Measurements from ENCODE around the gene SNX30.
"Not testable (repeated sequence)": the region's sequence is repeated elsewhere in the genome, so short reads cannot be mapped to it uniquely, and the experiment has no call there.

Gene SNX30

DNA sequence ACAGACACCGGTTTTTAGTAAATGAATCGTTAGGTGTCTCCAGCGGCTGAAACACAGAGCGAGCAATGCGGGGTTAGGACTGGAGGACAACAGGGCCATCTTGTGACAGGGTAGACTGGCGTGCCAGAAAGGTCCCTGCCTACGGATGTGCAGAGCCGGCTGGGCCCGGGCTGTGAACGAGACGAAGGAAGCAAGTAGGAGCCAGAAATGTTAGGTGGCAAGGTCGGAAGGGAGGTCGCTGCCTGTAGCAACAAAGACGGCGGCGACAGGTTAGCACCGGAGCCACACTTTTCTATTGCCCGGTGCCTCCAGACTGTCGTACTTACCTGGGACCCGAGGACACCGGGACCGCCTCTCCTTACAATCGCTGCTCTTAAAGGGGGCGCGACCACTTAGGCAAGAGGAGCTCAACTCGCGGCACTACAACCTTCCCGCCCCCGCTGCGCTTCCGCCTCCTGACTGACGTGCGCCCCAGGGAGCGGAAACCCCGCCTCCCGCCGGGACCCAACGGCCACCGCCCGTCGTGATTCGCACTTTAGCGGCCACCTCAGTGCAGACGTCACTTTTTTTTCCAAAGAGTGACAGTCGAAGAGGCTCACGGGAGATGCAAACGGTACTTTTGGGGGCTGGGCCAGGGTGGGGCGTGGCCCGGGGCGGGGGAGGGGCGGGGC is 32.8 kb upstream of the SNX30 start, which contains the start of gene INIP:
Gene INIP, minus strand, starts transcription at position 457 of the 671 bp plus-strand sequence. CDS start 1,632 bp downstream, outside the sequence.
- peak; percentile 96 for DNase-seq (ENCODE audit: low read depth, low spot score)
- in situ Hi-C loops (cut with HindIII; ENCODE audit: low sequenced_read_pairs): no loop called here
- peak within 1 kb of the TSS; percentile 93 for H3K4me3 ChIP-seq (ENCODE audit: low read depth, low read length)
- no peak for TF ChIP-seq CTCF (IDR thresholded peaks at IDR 0.05; ENCODE audit: low read depth, low read length)

DNA sequence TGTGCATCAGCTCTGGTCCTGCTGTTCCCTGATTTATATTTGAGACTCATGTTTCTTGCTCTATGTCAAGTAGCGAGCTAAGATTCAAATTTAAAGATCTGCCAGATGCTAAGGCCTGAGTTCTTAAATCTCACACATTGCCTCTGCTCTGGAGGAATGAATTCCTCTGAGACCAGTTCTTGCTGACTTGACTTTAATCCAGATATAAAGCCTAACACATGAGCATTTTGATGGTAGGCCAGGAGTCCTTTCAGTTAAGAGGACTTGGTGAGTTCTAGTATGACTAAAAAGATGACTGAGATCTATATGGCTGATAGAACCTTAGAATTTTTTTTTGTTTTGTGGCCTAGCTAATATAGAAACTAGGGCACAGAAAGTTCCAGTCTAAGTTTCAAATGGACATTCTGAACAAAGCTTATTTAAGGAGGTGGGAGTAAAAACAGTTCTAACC is 31.3 kb upstream of the SNX30 start:
- no peak overlapping the region for H3K4me3 ChIP-seq (ENCODE audit: low read depth, low read length)
- no peak for TF ChIP-seq CTCF (IDR thresholded peaks at IDR 0.05; ENCODE audit: low read depth, low read length)
- DNase-seq (ENCODE audit: low read depth, low spot score): no peak

DNA sequence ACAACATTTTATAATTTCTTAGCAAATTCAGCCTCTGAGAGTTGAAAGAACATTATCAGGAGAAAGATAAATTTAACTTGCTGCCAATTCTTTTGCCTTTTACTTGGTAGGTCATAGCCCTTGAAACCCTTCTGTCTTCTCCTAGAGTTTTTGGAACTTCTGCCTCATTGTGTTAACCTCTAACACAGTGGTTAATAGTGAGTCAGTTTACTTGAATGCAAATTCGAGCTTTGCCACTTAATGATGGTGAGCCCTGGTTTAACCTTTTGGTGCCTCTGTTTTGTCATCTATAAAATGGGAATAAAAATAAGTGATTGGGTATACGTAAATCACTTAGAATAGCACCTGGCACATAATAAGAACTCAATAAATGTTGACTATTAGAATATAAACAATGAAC is 30.9 kb upstream of the SNX30 start:
- no peak overlapping the region for H3K4me3 ChIP-seq (ENCODE audit: low read depth, low read length)
- in situ Hi-C loops (cut with HindIII; ENCODE audit: low sequenced_read_pairs): no loop called here

More for the DNA sequence above, 31.3 kb upstream of the SNX30 start:
- in situ Hi-C loops (cut with HindIII; ENCODE audit: low sequenced_read_pairs): no loop called here

GRCh38 chr9:112720113-112720780 is 30.3 kb upstream of the SNX30 start:
- H3K4me3 ChIP-seq (ENCODE audit: low read depth, low read length): no peak overlapping the region
- in situ Hi-C loops (cut with HindIII; ENCODE audit: low sequenced_read_pairs): no loop called here
- no peak for TF ChIP-seq CTCF (IDR thresholded peaks at IDR 0.05; ENCODE audit: low read depth, low read length)
- no peak for DNase-seq (ENCODE audit: low read depth, low spot score)

More for the DNA sequence above, 30.9 kb upstream of the SNX30 start:
- DNase-seq (ENCODE audit: low read depth, low spot score): no peak
- TF ChIP-seq CTCF (IDR thresholded peaks at IDR 0.05; ENCODE audit: low read depth, low read length): no peak

DNA sequence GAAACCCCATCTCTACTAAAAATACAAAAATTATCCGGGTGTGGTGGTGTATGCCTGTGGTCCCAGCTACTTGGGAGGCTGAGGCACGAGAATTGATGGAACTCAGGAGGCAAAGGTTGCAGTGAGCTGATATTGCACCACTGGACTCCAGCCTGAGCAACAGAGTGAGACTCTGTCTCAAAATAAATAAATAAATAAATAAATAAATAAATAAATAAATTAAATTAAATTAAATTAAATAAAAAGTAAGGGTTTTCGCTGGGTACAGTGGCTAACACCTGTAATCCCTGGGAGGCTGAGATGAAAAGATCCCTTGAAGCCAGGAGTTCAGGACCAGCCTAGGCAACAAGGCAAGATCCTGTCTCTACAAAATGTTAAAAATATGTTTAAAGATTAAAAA is 27.8 kb upstream of the SNX30 start:
- in situ Hi-C loops (cut with HindIII; ENCODE audit: low sequenced_read_pairs); DNase-seq (ENCODE audit: low read depth, low spot score); H3K4me3 ChIP-seq (ENCODE audit: low read depth, low read length): not testable (repeated sequence)

GRCh38 chr9:112725961-112726360 is 24.6 kb upstream of the SNX30 start:
- no peak for TF ChIP-seq CTCF (IDR thresholded peaks at IDR 0.05; ENCODE audit: low read depth, low read length)
- H3K4me3 ChIP-seq (ENCODE audit: low read depth, low read length): no peak overlapping the region
- in situ Hi-C loops (cut with HindIII; ENCODE audit: low sequenced_read_pairs): no loop called here
- no peak for DNase-seq (ENCODE audit: low read depth, low spot score)

DNA sequence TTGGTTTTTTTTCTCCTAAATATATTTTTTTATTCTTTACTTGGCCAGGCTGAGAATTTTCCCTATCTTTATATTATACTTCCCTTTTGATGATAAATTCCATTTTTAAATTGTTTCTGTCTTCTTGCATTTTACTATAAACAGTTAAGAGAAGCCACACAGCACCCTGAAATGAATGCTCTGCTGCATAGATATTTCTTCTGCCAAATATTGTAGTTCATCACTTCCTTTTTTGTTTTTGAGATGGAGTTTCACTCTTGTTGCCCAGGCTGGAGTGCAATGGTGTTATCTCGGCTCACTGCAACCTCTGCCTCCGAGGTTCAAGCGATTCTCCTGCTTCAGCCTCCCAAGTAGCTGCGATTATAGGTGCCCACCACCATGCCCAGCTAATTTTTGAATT is 24.1 kb upstream of the SNX30 start:
- TF ChIP-seq CTCF (IDR thresholded peaks at IDR 0.05; ENCODE audit: low read depth, low read length): no peak
- H3K4me3 ChIP-seq (ENCODE audit: low read depth, low read length): no peak overlapping the region
- no peak for DNase-seq (ENCODE audit: low read depth, low spot score)
- in situ Hi-C loops (cut with HindIII; ENCODE audit: low sequenced_read_pairs): no loop called here
